Measurements from ENCODE around the gene IL3. TPM values are rescaled to one million over a fixed set of nuclear protein-coding genes. Genes with fewer than 3 reads are reported as not detected.

IL3 gene
- total and polyA plus RNA-seq, 2 of the 4 experiments (the other 2 are of a cell fraction) = not detected

GRCh38 chr5:132075719-132076077, 15.2 kb downstream of the IL3 start:
- ChIA-PET POLR2A (ENCODE audit: unreplicated experiment) (no interaction called here), CTCF (interaction anchor here (1.1 kb wide), 1 partner anchor 114 kb away, joined by 3 read pairs; no protein-coding TSS in a partner anchor)
- Histone ChIP-seq H2AK9ac (replicated peaks; ENCODE audit: low read depth, low read length, poor library complexity) (peak overlapping the region; percentile 34), H3K23ac (ENCODE audit: low read depth, low read length) (no peak overlapping the region), H2BK15ac (ENCODE audit: low read depth, low read length) (no peak overlapping the region; the same call in 2 of the 3 replicates), H3K14ac (replicated peaks; ENCODE audit: low read depth, low read length) (no peak overlapping the region), H3K36me3 (ENCODE audit: control insufficient read depth, insufficient read depth, low read length) (no peaks in the 10 kb centered on the region), H2BK120ac (ENCODE audit: low read depth, low read length) (no peak overlapping the region), H3K56ac (ENCODE audit: extremely low read depth, insufficient read depth, low read length) (no peak overlapping the region), H4K91ac (ENCODE audit: insufficient read depth, low read depth, low read length) (no peak overlapping the region), H2BK5ac (ENCODE audit: low read depth, low read length, poor library complexity, severe bottlenecking) (no peak overlapping the region), H4K20me1 (ENCODE audit: insufficient read depth, low read length) (no peaks in the 10 kb centered on the region), H4K5ac (ENCODE audit: low read depth, low read length) (no peak overlapping the region), H3K9ac (ENCODE audit: low read depth, low read length) (no peak overlapping the region), H3K4me2 (ENCODE audit: low read depth, low read length) (no peak overlapping the region), H3K9me1 (ENCODE audit: insufficient read depth, low read length) (peaks cover 10% of the 10 kb centered on the region; the same call in 1 of the 2 replicates), H2AFZ (replicated peaks; ENCODE audit: low read length, poor library complexity) (no peak overlapping the region), H3K4ac (ENCODE audit: low read depth, low read length) (no peak overlapping the region), H3K4me3 (ENCODE audit: insufficient read depth, low read depth, low read length) (no peak overlapping the region), H2BK20ac (ENCODE audit: low read depth, low read length) (no peak overlapping the region), H2AK5ac (ENCODE audit: low read depth, low read length) (no peak overlapping the region), H3K4me1 (ENCODE audit: control insufficient read depth, insufficient read depth, low read length) (peaks cover 10% of the 10 kb centered on the region), H3K9me3 (ENCODE audit: control insufficient read depth, insufficient read depth, low read length) (no peaks in the 10 kb centered on the region), H3K27me3 (ENCODE audit: control insufficient read depth, insufficient read depth, low read length) (no peaks in the 10 kb centered on the region), H3K79me1 (ENCODE audit: low read depth in 1 of 2, low read length in 2 of 2) (no peaks in the 10 kb centered on the region), H3K18ac (ENCODE audit: low read depth, low read length) (no peak overlapping the region), H3K27ac (ENCODE audit: insufficient read depth, low read length) (no peak overlapping the region), H4K8ac (ENCODE audit: low read depth in 2 of 2, low read length in 2 of 2) (no peak overlapping the region)
- WGBS, 2 experiments (ENCODE audit: extremely low coverage in 2 of 2, insufficient read length in 1 of 2) = no CpG with 5 or more reads among the region's 2 CpGs
- dilution Hi-C loops (cut with HindIII; ENCODE audit: low sequenced_read_pairs, unreplicated experiment) (no loop called here), intact Hi-C loops (cut with micrococcal nuclease) (no loop called here), in situ Hi-C loops (cut with MboI; ENCODE audit: low sequenced_read_pairs) (loop anchor here (25.0 kb wide), 1 partner anchor 412 kb away; the partner anchor contains the start of gene IRF1)
- no TSS peak for BruUV-seq (replicated peaks)
- DNase-seq = no peak
- ATAC-seq (ENCODE audit: low read depth) = no peak
- no peak for TF ChIP-seq MAZ (IDR thresholded peaks at IDR 0.05; ENCODE audit: borderline replicate concordance, low read depth, low read length)
- no peak for TF ChIP-seq MAFK (IDR thresholded peaks at IDR 0.05; ENCODE audit: low read depth, low read length)
- TF ChIP-seq BHLHE40 (IDR thresholded peaks at IDR 0.05; ENCODE audit: low read depth, low read length) = no peak
- no peak for TF ChIP-seq SMC3 (IDR thresholded peaks at IDR 0.05; ENCODE audit: low read depth, low read length)
- no peak for TF ChIP-seq POLR2A (IDR thresholded peaks at IDR 0.05; ENCODE audit: low read depth, low read length)
- TF ChIP-seq RCOR1 (IDR thresholded peaks at IDR 0.05; ENCODE audit: insufficient replicate concordance, low read length) = no peak
- no peak for TF ChIP-seq ELK1 (IDR thresholded peaks at IDR 0.05; ENCODE audit: borderline replicate concordance, low read depth, low read length)
- TF ChIP-seq CEBPB (IDR thresholded peaks at IDR 0.05; ENCODE audit: low read depth, low read length) = no peak
- TF ChIP-seq CTCF (conservative IDR thresholded peaks at IDR 0.05; ENCODE audit: low read depth, low read length) = no peak
